Measurements from ENCODE around the gene LRR1. TPM values are rescaled to one million over a fixed set of nuclear protein-coding genes. Genes with fewer than 3 reads are reported as not detected.

LRR1 gene
- total and polyA plus RNA-seq, 9 of the 15 experiments (the other 6 are each of a cell fraction or from before 2014, with no cell fraction given), result 26.5 to 58.1 (median 31.8) TPM

GRCh38 chr14:49633640-49634546 lies 35.2 kb downstream of the LRR1 start (continued):
- TF ChIP-seq ZBTB2 (IDR thresholded peaks at IDR 0.05) (peak; percentile 18; the same call in 1 of the 2 replicates), SOX6 (IDR thresholded peaks at IDR 0.05) (peak; percentile 35; the same call in 1 of the 2 replicates), POLR2A (conservative IDR thresholded peaks at IDR 0.05) (peak; percentile 91), ZBTB34 (CRISPR knock-in tag; IDR thresholded peaks at IDR 0.05) (no peak), ZNF197 (CRISPR knock-in tag; IDR thresholded peaks at IDR 0.05; ENCODE audit: low read depth) (no peak), ARID3B (CRISPR knock-in tag; IDR thresholded peaks at IDR 0.05; ENCODE audit: borderline replicate concordance) (no peak), NR2C2 (CRISPR knock-in tag; IDR thresholded peaks at IDR 0.05) (peak; percentile 74), NR2C2 (tag; IDR thresholded peaks at IDR 0.05) (peak; percentile 93), BRD9 (IDR thresholded peaks at IDR 0.05; ENCODE audit: low read depth, partially characterized antibody) (peak; percentile 35), FUS (optimal IDR thresholded peaks at IDR 0.05; ENCODE audit: low read depth, low read length) (no peak), ZNF778 (CRISPR knock-in tag; IDR thresholded peaks at IDR 0.05) (no peak), MYC (IDR thresholded peaks at IDR 0.05; ENCODE audit: low read depth, low read length) (peak; percentile 77), MYC (CRISPR knock-in tag; IDR thresholded peaks at IDR 0.05; ENCODE audit: borderline replicate concordance, low read depth) (peak; percentile 83), ZNF707 (CRISPR knock-in tag; conservative IDR thresholded peaks at IDR 0.05) (no peak), RERE (CRISPR knock-in tag; IDR thresholded peaks at IDR 0.05; ENCODE audit: borderline replicate concordance) (0 out of 2 replicates have a peak, but pooled peaks have one; percentile 15), ILK (tag; IDR thresholded peaks at IDR 0.05; ENCODE audit: borderline replicate concordance, low read depth) (no peak), ELF2 (CRISPR knock-in tag; IDR thresholded peaks at IDR 0.05) (0 out of 2 replicates have a peak, but pooled peaks have one; percentile 22)

All from K562 (cell line).